ENCODE measurements around the gene ALKBH5.

ALKBH5 gene

DNA sequence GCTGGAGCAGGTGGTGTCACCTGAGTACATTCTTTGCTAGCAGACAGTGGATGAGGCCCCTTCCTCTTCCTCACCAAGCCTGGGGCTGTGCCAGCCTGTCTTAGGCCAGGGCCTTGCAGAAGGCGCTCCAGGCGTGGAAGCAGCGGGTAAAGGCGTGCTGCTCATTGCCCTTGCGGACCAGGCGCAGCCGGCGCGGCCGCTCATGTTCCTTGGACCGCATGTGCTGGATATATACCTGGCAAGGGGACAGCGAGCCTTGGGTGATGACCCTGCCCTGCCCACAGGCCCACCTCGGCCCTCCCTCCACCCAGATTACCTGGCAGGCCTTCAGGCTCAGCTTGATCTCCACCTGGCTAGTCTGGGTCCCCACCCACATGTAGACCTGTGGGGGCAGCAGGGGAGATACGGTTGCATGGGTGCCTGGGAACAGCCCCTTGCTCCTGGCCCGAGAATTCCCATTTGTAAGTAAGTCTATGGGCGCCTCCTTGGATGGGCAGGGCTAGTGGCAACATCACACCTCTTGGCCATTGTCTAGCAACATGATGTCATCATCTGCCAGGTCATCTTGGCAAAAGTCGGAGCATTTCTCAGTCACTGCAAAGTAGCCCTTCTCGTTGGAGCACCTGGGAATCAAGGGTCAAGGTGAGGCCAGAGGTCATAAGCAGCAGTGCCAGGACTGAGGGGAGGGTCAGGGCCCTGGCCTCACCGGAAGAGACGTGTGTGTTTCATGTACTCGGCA, 61.6 kb downstream of the ALKBH5 start:
- Histone ChIP-seq H3K27me3 (ENCODE audit: insufficient read depth, low read length, poor library complexity) (no peaks in the 10 kb centered on the region), H3K4ac (ENCODE audit: low read depth, low read length) (no peak overlapping the region), H3K18ac (ENCODE audit: low read length) (no peak overlapping the region), H3K4me3 (ENCODE audit: low read length) (no peak overlapping the region), H2BK5ac (ENCODE audit: low read length) (no peak overlapping the region), H3K27ac (ENCODE audit: low read depth, low read length) (no peak overlapping the region), H3K9ac (ENCODE audit: low read length) (no peak overlapping the region), H3K4me2 (ENCODE audit: low read length) (no peak overlapping the region), H3K56ac (ENCODE audit: low read length) (no peak overlapping the region), H2BK120ac (ENCODE audit: low read depth, low read length) (no peak overlapping the region), H2BK15ac (replicated peaks; ENCODE audit: low read depth) (no peak overlapping the region), H3K36me3 (ENCODE audit: control insufficient read depth, insufficient read depth, low read length) (peaks cover 23% of the 10 kb centered on the region), H3K4me1 (ENCODE audit: control insufficient read depth, low read depth, low read length) (peaks cover 3% of the 10 kb centered on the region), H3K79me1 (ENCODE audit: low read length) (no peaks in the 10 kb centered on the region), H4K5ac (ENCODE audit: low read length) (no peak overlapping the region), H4K8ac (ENCODE audit: low read depth, low read length) (no peak overlapping the region), H3K23ac (ENCODE audit: low read length) (no peak overlapping the region), H3K79me2 (ENCODE audit: control insufficient read depth, insufficient read depth, low read length) (no peaks in the 10 kb centered on the region), H2AK5ac (ENCODE audit: low read length) (no peak overlapping the region)
- no CpG with 5 or more reads among the region's 21 CpGs for whole genome bisulfite sequencing (ENCODE audit: extremely low coverage, insufficient coverage, low lambda C conversion rate)
- no peak for DNase-seq

DNA sequence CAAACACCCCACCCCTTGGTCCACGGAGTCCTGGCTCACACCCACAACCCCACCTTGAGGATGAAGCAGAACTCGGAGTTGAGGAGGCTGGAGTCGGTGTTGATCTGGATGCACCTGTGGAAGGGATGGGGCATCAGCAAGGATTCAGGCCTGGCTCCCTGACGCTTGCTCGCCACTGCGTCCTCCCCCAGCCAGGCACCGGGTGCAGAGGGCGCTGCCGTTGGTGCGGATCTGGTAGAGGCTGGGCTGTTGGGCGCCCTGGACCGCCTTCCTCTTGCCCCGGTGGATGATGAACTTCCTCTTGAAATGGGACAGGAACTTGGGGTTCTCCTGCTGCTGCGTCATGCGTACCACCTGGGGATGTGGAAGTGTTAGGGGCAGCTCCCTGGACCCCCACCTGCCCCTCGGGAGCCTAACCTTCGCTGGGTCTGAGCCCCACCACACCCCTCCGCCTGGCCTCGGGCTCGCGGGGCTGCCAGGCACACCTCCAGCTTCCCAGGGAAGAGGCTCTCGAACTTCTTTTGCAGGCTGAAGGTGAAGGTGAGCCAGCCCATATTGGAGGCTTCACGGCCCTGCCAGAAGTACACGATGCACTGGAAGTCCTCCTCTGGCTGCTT, 62.6 kb downstream of the ALKBH5 start:
- H2BK15ac ChIP-seq (replicated peaks; ENCODE audit: low read depth), result no peak overlapping the region
- no peaks in the 10 kb centered on the region for H3K27me3 ChIP-seq (ENCODE audit: insufficient read depth, low read length, poor library complexity)
- H2BK5ac ChIP-seq (ENCODE audit: low read length), result no peak overlapping the region
- H3K79me1 ChIP-seq (ENCODE audit: low read length), result no peaks in the 10 kb centered on the region
- H3K9ac ChIP-seq (ENCODE audit: low read length), result peak overlapping the region; percentile 55
- no peak for DNase-seq
- no peak overlapping the region for H3K4me3 ChIP-seq (ENCODE audit: low read length)
- H3K4ac ChIP-seq (ENCODE audit: low read depth, low read length), result no peak overlapping the region
- H3K18ac ChIP-seq (ENCODE audit: low read length), result no peak overlapping the region
- no CpG with 5 or more reads among the region's 24 CpGs for WGBS (ENCODE audit: extremely low coverage, insufficient coverage, low lambda C conversion rate)
- no peak overlapping the region for H4K8ac ChIP-seq (ENCODE audit: low read depth, low read length)
- H3K56ac ChIP-seq (ENCODE audit: low read length), result peak overlapping the region; percentile 62
- no peaks in the 10 kb centered on the region for H3K79me2 ChIP-seq (ENCODE audit: control insufficient read depth, insufficient read depth, low read length)
- peaks cover 25% of the 10 kb centered on the region for H3K36me3 ChIP-seq (ENCODE audit: control insufficient read depth, insufficient read depth, low read length)
- H3K4me1 ChIP-seq (ENCODE audit: control insufficient read depth, low read depth, low read length), result peaks cover 3% of the 10 kb centered on the region
- H3K27ac ChIP-seq (ENCODE audit: low read depth, low read length), result no peak overlapping the region
- H4K5ac ChIP-seq (ENCODE audit: low read length), result no peak overlapping the region
- no peak overlapping the region for H2AK5ac ChIP-seq (ENCODE audit: low read length)
- no peak overlapping the region for H2BK120ac ChIP-seq (ENCODE audit: low read depth, low read length)
- H3K4me2 ChIP-seq (ENCODE audit: low read length), result no peak overlapping the region
- H3K23ac ChIP-seq (ENCODE audit: low read length), result no peak overlapping the region

DNA sequence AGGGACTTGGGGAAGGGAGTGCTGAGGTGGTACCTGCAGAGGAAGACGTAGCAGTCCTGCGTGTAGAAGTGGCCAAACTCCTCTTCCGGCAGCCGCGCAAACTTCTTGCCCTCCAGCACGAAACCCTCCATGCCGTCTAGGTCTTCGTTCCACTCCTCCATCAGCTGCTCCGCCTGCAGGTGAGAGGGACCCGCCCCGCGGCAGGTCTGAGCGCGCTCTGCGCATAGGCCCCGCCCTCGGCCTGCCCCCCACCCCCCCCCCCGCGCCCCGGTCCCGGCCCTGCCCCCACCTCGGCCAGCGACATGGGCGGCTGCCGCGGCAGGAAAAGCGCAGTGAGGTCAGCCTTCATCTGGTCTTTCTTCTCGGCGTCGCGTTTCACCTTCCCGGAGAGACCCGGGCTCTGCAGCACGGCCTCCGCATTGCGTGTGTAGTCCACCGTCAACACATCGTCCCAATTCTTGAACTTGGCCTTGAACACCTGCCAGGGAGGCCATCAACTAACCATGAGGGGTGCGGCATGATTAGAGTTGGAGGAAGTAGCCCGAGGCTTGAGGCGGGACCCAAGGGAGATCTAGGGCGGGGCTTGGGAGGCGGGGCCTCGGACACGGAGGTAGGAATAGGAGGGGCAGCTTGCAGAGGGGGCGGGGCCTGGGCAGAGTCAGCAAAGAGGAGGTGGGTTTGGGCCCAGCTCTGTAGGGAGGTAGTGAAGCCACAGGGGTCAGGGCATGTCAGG, 63.4 kb downstream of the ALKBH5 start:
- Histone ChIP-seq H3K36me3 (ENCODE audit: control insufficient read depth, insufficient read depth, low read length) (peaks cover 32% of the 10 kb centered on the region), H2BK120ac (ENCODE audit: low read depth, low read length) (no peak overlapping the region), H3K4me3 (ENCODE audit: low read length) (peak overlapping the region; percentile 29), H3K79me1 (ENCODE audit: low read length) (no peaks in the 10 kb centered on the region), H3K56ac (ENCODE audit: low read length) (peak overlapping the region; percentile 91), H3K9ac (ENCODE audit: low read length) (peak overlapping the region; percentile 69), H3K27me3 (ENCODE audit: insufficient read depth, low read length, poor library complexity) (no peaks in the 10 kb centered on the region), H2BK5ac (ENCODE audit: low read length) (no peak overlapping the region), H3K18ac (ENCODE audit: low read length) (no peak overlapping the region), H3K4ac (ENCODE audit: low read depth, low read length) (no peak overlapping the region), H2AK5ac (ENCODE audit: low read length) (no peak overlapping the region), H4K8ac (ENCODE audit: low read depth, low read length) (no peak overlapping the region), H3K27ac (ENCODE audit: low read depth, low read length) (peak overlapping the region; percentile 30), H2BK15ac (replicated peaks; ENCODE audit: low read depth) (no peak overlapping the region), H3K79me2 (ENCODE audit: control insufficient read depth, insufficient read depth, low read length) (no peaks in the 10 kb centered on the region), H3K23ac (ENCODE audit: low read length) (no peak overlapping the region), H4K5ac (ENCODE audit: low read length) (no peak overlapping the region), H3K4me2 (ENCODE audit: low read length) (peak overlapping the region; percentile 93), H3K4me1 (ENCODE audit: control insufficient read depth, low read depth, low read length) (peaks cover 3% of the 10 kb centered on the region)
- WGBS (ENCODE audit: extremely low coverage, insufficient coverage, low lambda C conversion rate), result no CpG with 5 or more reads among the region's 46 CpGs
- peak; percentile 94 for DNase-seq

DNA sequence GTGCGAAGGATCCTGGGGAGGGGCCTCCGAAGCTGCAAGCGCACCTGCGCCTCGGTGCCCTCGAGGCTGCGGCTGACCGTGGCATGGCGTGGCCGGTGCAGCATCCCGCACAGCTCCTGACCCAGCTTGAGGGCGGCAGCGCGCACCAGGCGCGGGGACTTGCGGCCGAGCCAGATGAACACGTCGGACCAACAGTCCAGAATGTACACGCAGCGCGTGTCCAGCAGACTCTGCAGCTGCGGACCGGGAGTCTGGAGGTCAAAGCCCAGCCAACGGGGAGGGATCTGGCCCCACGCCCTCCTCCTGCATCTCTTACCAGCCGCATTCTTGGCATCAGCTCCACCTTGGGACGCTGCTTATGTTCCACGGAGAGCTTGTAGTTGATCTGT, 64.0 kb downstream of the ALKBH5 start:
- no peak overlapping the region for H3K4me2 ChIP-seq (ENCODE audit: low read length)
- H3K18ac ChIP-seq (ENCODE audit: low read length), result no peak overlapping the region
- H3K9ac ChIP-seq (ENCODE audit: low read length), result peak overlapping the region; percentile 24
- H4K5ac ChIP-seq (ENCODE audit: low read length), result no peak overlapping the region
- H3K4me3 ChIP-seq (ENCODE audit: low read length), result no peak overlapping the region
- H3K36me3 ChIP-seq (ENCODE audit: control insufficient read depth, insufficient read depth, low read length), result peaks cover 32% of the 10 kb centered on the region
- no peak overlapping the region for H2AK5ac ChIP-seq (ENCODE audit: low read length)
- no peaks in the 10 kb centered on the region for H3K79me2 ChIP-seq (ENCODE audit: control insufficient read depth, insufficient read depth, low read length)
- peaks cover 3% of the 10 kb centered on the region for H3K4me1 ChIP-seq (ENCODE audit: control insufficient read depth, low read depth, low read length)
- no peak overlapping the region for H2BK15ac ChIP-seq (replicated peaks; ENCODE audit: low read depth)
- no peak overlapping the region for H2BK5ac ChIP-seq (ENCODE audit: low read length)
- no peak overlapping the region for H4K8ac ChIP-seq (ENCODE audit: low read depth, low read length)
- no peak overlapping the region for H3K23ac ChIP-seq (ENCODE audit: low read length)
- H3K27ac ChIP-seq (ENCODE audit: low read depth, low read length), result no peak overlapping the region
- no peak overlapping the region for H3K4ac ChIP-seq (ENCODE audit: low read depth, low read length)
- no peak overlapping the region for H3K56ac ChIP-seq (ENCODE audit: low read length)
- H2BK120ac ChIP-seq (ENCODE audit: low read depth, low read length), result no peak overlapping the region
- H3K79me1 ChIP-seq (ENCODE audit: low read length), result no peaks in the 10 kb centered on the region
- no peak for DNase-seq
- WGBS (ENCODE audit: extremely low coverage, insufficient coverage, low lambda C conversion rate), result no CpG with 5 or more reads among the region's 30 CpGs
- H3K27me3 ChIP-seq (ENCODE audit: insufficient read depth, low read length, poor library complexity), result no peaks in the 10 kb centered on the region

DNA sequence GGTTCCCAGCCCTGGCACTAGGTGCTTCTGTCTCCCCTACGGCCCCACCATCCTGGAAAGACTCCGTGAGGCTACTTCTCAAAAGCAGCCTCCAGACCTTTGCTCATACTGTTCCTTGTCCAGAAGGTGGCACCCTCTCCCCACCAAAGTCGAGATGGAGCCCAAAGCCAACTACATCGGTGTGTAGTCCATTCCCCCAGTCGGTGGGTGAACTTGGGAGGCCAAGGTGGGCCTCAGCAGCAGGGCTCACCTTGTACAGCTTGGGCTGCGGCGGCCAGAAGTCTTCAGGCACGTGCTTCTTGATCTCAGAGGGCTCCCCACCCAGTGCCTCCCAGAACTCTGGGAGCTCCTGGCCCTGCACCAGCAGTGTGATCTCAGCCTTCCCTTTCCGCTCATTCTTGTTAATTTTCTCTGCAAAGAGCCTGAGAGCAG, 64.7 kb downstream of the ALKBH5 start:
- no peaks in the 10 kb centered on the region for H3K79me1 ChIP-seq (ENCODE audit: low read length)
- H3K27ac ChIP-seq (ENCODE audit: low read depth, low read length), result no peak overlapping the region
- no peak overlapping the region for H3K23ac ChIP-seq (ENCODE audit: low read length)
- peaks cover 35% of the 10 kb centered on the region for H3K36me3 ChIP-seq (ENCODE audit: control insufficient read depth, insufficient read depth, low read length)
- H4K5ac ChIP-seq (ENCODE audit: low read length), result no peak overlapping the region
- H2AK5ac ChIP-seq (ENCODE audit: low read length), result no peak overlapping the region
- H3K4me2 ChIP-seq (ENCODE audit: low read length), result no peak overlapping the region
- peak; percentile 86 for DNase-seq
- H2BK15ac ChIP-seq (replicated peaks; ENCODE audit: low read depth), result no peak overlapping the region
- no peak overlapping the region for H3K18ac ChIP-seq (ENCODE audit: low read length)
- H3K4me1 ChIP-seq (ENCODE audit: control insufficient read depth, low read depth, low read length), result peaks cover 3% of the 10 kb centered on the region
- no peak overlapping the region for H3K9ac ChIP-seq (ENCODE audit: low read length)
- no peak overlapping the region for H3K4me3 ChIP-seq (ENCODE audit: low read length)
- H3K56ac ChIP-seq (ENCODE audit: low read length), result no peak overlapping the region
- H2BK120ac ChIP-seq (ENCODE audit: low read depth, low read length), result no peak overlapping the region
- no peaks in the 10 kb centered on the region for H3K79me2 ChIP-seq (ENCODE audit: control insufficient read depth, insufficient read depth, low read length)
- no peak overlapping the region for H2BK5ac ChIP-seq (ENCODE audit: low read length)
- H3K27me3 ChIP-seq (ENCODE audit: insufficient read depth, low read length, poor library complexity), result no peaks in the 10 kb centered on the region
- no peak overlapping the region for H4K8ac ChIP-seq (ENCODE audit: low read depth, low read length)
- WGBS (ENCODE audit: extremely low coverage, insufficient coverage, low lambda C conversion rate), result no CpG with 5 or more reads among the region's 9 CpGs
- no peak overlapping the region for H3K4ac ChIP-seq (ENCODE audit: low read depth, low read length)
